K562 (cell line): Measurements from ENCODE around the gene ETV2. TPM values are rescaled to one million over a fixed set of nuclear protein-coding genes. Genes with fewer than 3 reads are reported as not detected.

Experiments used
- ATAC-seq: fragments of 200-7000 bp; cut with Tn5 transposase; 3 replicates; pipeline ENCODE4 v1.9.1; 2020; ENCODE audit warnings: moderate library complexity
- BruUV-seq: library from RNA; stranded (reverse); fragments of 400-500 nt; replicated peaks from 2 replicates; lab custom pipeline; 2021; lab: Mats Ljungman, UMichigan
- CTCF ChIA-PET: fragments of 300-600 bp; formaldehyde crosslinking; extraction: SDS; loops from one replicate; lab custom pipeline; 2021; ENCODE audit warnings: low intra/inter-chr PET ratio; lab: Yijun Ruan, JAX
- POLR2A ChIA-PET: fragments of 300-600, 350-650 bp; sonication (Branson Sonifier 250); formaldehyde crosslinking; extraction: SDS; loops from one replicate; lab custom pipeline; 2021; ENCODE audit warnings: antibody characterized with exemption, inconsistent platforms; lab: Yijun Ruan, JAX
- DNase-seq, 4 experiments: peaks; one replicate each; pipeline versions ENCODE4 v3.0.0 to v3.0.0-alpha.2; 2011 to 2018; ENCODE audit warnings: low spot score in 3 of 4, mixed read lengths in 3 of 4; ENCODE audit errors: extremely low read depth in 1 of 4
- FAIRE-seq: peaks from 2 replicates; lab custom pipeline; 2011; peaks lifted over from hg19 to GRCh38; lab: Jason Lieb, UNC
- H2AFZ ChIP-seq: 2 replicates; pipeline ENCODE4 v1.6.0; 2011; ENCODE audit warnings: low read depth, low read length, control low read depth, inconsistent platforms
- H3K27ac ChIP-seq: fragments of 200-600 bp; 3 replicates; pipeline ENCODE4 v1.8.0; 2011; ENCODE audit warnings: low read depth, mild to moderate bottlenecking, control low read depth, inconsistent platforms, low read length, moderate library complexity, mixed read lengths; ENCODE audit errors: extremely low read depth
- H3K27me3 ChIP-seq, 2 experiments: fragments of 300-600 bp in 1 of 2; 2 replicates in 1 of 2; 3 replicates in 1 of 2; pipeline versions ENCODE4 v1.6.0 to v1.8.0; 2011; ENCODE audit warnings: inconsistent platforms in 2 of 2, low read length in 2 of 2, mild to moderate bottlenecking in 1 of 2, mixed read lengths in 1 of 2, moderate library complexity in 1 of 2; ENCODE audit not compliant: control insufficient read depth in 2 of 2, insufficient read depth in 2 of 2
- H3K36me3 ChIP-seq: fragments of 300-600 bp; 3 replicates; pipeline ENCODE4 v1.8.0; 2011; ENCODE audit warnings: mild to moderate bottlenecking, low read length, inconsistent platforms; ENCODE audit not compliant: control insufficient read depth, insufficient read depth
- H3K4me1 ChIP-seq, 2 experiments: fragments of 200-600 bp in 1 of 2; replicated peaks in 1 of 2; 2 replicates in 1 of 2; 3 replicates in 1 of 2; pipeline versions ENCODE4 v1.5.1 to v1.8.0; 2011; ENCODE audit warnings: inconsistent platforms in 2 of 2, low read length in 2 of 2, mild to moderate bottlenecking in 1 of 2, mixed read lengths in 1 of 2, moderate library complexity in 1 of 2; ENCODE audit not compliant: control insufficient read depth in 2 of 2, insufficient read depth in 2 of 2
- H3K4me2 ChIP-seq: 2 replicates; pipeline ENCODE4 v1.6.1; 2011; ENCODE audit warnings: low read length, control low read depth, inconsistent platforms, mixed read lengths; ENCODE audit not compliant: insufficient read depth
- H3K4me3 ChIP-seq: fragments of 200-600 bp; sonication (generic), shearing (Covaris generic); 2 replicates; pipeline ENCODE4 v1.5.1; 2016; ENCODE audit warnings: control low read depth, inconsistent platforms
- H3K79me2 ChIP-seq: fragments of 200-600 bp; 3 replicates; pipeline ENCODE4 v1.8.0; 2011; ENCODE audit warnings: low read length, inconsistent platforms; ENCODE audit not compliant: control insufficient read depth, insufficient read depth
- H3K9ac ChIP-seq, 2 experiments: 2 replicates each; pipeline versions ENCODE4 v1.6.0 to v1.6.1; 2011; ENCODE audit warnings: low read depth in 2 of 2, low read length in 2 of 2, control low read depth in 1 of 2, inconsistent platforms in 1 of 2, mild to moderate bottlenecking in 1 of 2, mixed read lengths in 1 of 2; ENCODE audit not compliant: insufficient read depth in 1 of 2
- H3K9me1 ChIP-seq: one replicate; pipeline ENCODE4 v1.6.0; 2011; ENCODE audit warnings: inconsistent platforms, mild to moderate bottlenecking, low read length, moderate library complexity; ENCODE audit not compliant: control insufficient read depth, insufficient read depth
- H3K9me3 ChIP-seq: replicated peaks from 2 replicates; pipeline ENCODE4 v1.5.1; 2011; ENCODE audit warnings: low read depth, low read length, inconsistent platforms; ENCODE audit not compliant: control insufficient read depth, insufficient read depth
- H4K20me1 ChIP-seq: replicated peaks from 2 replicates; pipeline ENCODE4 v1.6.1; 2011; ENCODE audit warnings: low read length, inconsistent platforms, mixed read lengths; ENCODE audit not compliant: control insufficient read depth, insufficient read depth
- ARID4B ChIP-seq: sonication (generic); formaldehyde crosslinking; IDR thresholded peaks from 2 replicates; pipeline ENCODE4 v1.8.0; 2022; ENCODE audit warnings: mild to moderate bottlenecking, missing genetic modification reagents
- CEBPZ ChIP-seq: fragments of 150-350 bp; IDR thresholded peaks from 2 replicates; pipeline ENCODE4 v1.6.1; 2014; ENCODE audit warnings: low read depth, mild to moderate bottlenecking, low read length, borderline replicate concordance
- CUX1 ChIP-seq: fragments of 200-800 bp; sonication (Bioruptor generic); IDR thresholded peaks from 2 replicates; pipeline ENCODE4 v1.6.1; 2016; ENCODE audit warnings: missing genetic modification characterization, missing compliant biosample characterization
- SMARCA5 ChIP-seq: fragments of 450-650 bp; IDR thresholded peaks from 2 replicates; pipeline ENCODE4 v1.6.1; 2016
- ZNF133 ChIP-seq: fragments of 250-450 bp; sonication (Bioruptor Pico); IDR thresholded peaks from 2 replicates; pipeline ENCODE4 v1.4.0; 2020; ENCODE audit warnings: mild to moderate bottlenecking
- WGBS: fragments of 100-300 bp; shearing (Covaris generic); methylation state at CpG from one replicate; pipeline ENCODE4 v1.1.6; 2016; ENCODE audit warnings: low coverage, mixed read lengths; ENCODE audit not compliant: insufficient coverage; ENCODE audit errors: missing lambda C conversion rate; 5-methylcytosine and 5-hydroxymethylcytosine counted together
- in situ Hi-C: fragments of 300-500 bp; cut with MboI; formaldehyde crosslinking; loops from 4 replicates; pipeline ENCODE4 v1.15.0; 2018; ENCODE audit warnings: inconsistent platforms, mixed read lengths
- intact Hi-C: fragments of 100-400 bp; cut with micrococcal nuclease; formaldehyde crosslinking; loops from 2 replicates; pipeline ENCODE4 v1.14.2; 2022
- polyA plus RNA-seq, 8 experiments: library from polyadenylated mRNA; depleted of rRNA in 4 of 8; stranded (reverse) in 5 of 8; unstranded in 3 of 8; fragments of >200 nt; fragmentation: Nextera tagmentation in 2 of 8; fragmentation: Illumina TruSeq in 1 of 8; extraction: Ambion mirVana in 2 of 8; extraction: Trizol in 1 of 8; gene quantifications; 2 replicates each; pipeline versions ENCODE4 v1.2.1 to v1.2.3, GENCODE V29; 2011 to 2014; ENCODE audit warnings: inconsistent platforms in 1 of 8, missing spikeins in 1 of 8
- total RNA-seq, 7 experiments: library from RNA; depleted of rRNA in 6 of 7; stranded (reverse); fragments of >200 nt in 6 of 7; fragmentation: Illumina TruSeq in 2 of 7; extraction: Trizol in 2 of 7; gene quantifications; 2 replicates each; pipeline versions ENCODE4 v1.2.1 to v1.2.3, GENCODE V29; 2011 to 2021; ENCODE audit warnings: low replicate concordance in 1 of 7

The ETV2 gene
- total and polyA plus RNA-seq, 9 of the 15 experiments (the other 6 are each of a cell fraction or from before 2014, with no cell fraction given) = 0.11 to 3.7 (median 0.55) TPM

- TF ChIP-seq CEBPZ = no peak
- TF ChIP-seq SMARCA5 = no peak
- TF ChIP-seq, all 486 proteins: peak for 3
Observed at GRCh38 chr19:35612224-35612558, 29.4 kb upstream of the ETV2 start (continued).

GRCh38 chr19:35612559-35613321, 28.8 kb upstream of the ETV2 start, which contains the start of gene HAUS5:
HAUS5 (plus strand) TSS chr19:35612735; CDS start chr19:35612795, 60 bp downstream.
- ATAC-seq = peak; percentile 97
- under 1% methylated on average over 47 of the region's 47 CpGs for WGBS
- peak; percentile 92 for FAIRE-seq
- ChIA-PET CTCF (no interaction called here), POLR2A (interaction anchor here (0.6 to 1.8 kb wide), 14 partner anchors 10 to 1627 kb away, joined by 3 to 7 read pairs (median 4); partner anchors contain the start of genes COX6B1 and ETV2)
- H3K36me3 ChIP-seq = peaks cover 28% of the 10 kb centered on the region; the same call in 2 of the 3 replicates
- H3K9ac ChIP-seq = peak within 1 kb of the TSS; percentile 97
- peaks cover 7% of the 10 kb centered on the region for H3K79me2 ChIP-seq
- TSS peak; percentile 67 for BruUV-seq
- H3K4me2 ChIP-seq = peak within 1 kb of the TSS; percentile 98
- H3K9me3 ChIP-seq = 0 out of 2 replicates have a peak, but pooled peaks cover 2% of the 10 kb centered on the region
- H3K9me1 ChIP-seq = no peaks in the 10 kb centered on the region
- peak; percentile 95 to 98 (median 97) for DNase-seq
- in situ Hi-C loops (no loop called here), intact Hi-C loops (no loop called here)
- no peaks in the 10 kb centered on the region for H4K20me1 ChIP-seq
- H2AFZ ChIP-seq = peak within 1 kb of the TSS; percentile 96
- peak within 1 kb of the TSS; percentile 92 for H3K27ac ChIP-seq
- peak within 1 kb of the TSS; percentile 85 for H3K4me3 ChIP-seq
- H3K4me1 ChIP-seq = peaks cover 7 to 25% of the 10 kb centered on the region in 2 experiments; a peak in 3 of 5 replicates
- no peaks in the 10 kb centered on the region for H3K27me3 ChIP-seq
- TF ChIP-seq ZNF133 (no peak), CUX1 (CRISPR knock-in tag) (no peak), ARID4B (peak; percentile 88)
